Mucosa of rectum (tissue), 2 donors: Measurements from ENCODE around the gene STK24.
A peak's percentile ranks its signal among the peaks of the same experiment; 100 is the strongest.
"Not testable (repeated sequence)": the region's sequence is repeated elsewhere in the genome, so short reads cannot be mapped to it uniquely, and the experiment has no call there.

Experiments
- H3K27ac ChIP-seq, 2 donors: one replicate each; pipeline ENCODE4 v1.7.0; 2013; ENCODE audit warnings: inconsistent platforms in 2 of 2, low read depth in 2 of 2, low read length in 2 of 2
- H3K27me3 ChIP-seq, 2 donors: one replicate each; pipeline ENCODE4 v1.7.0; 2013; ENCODE audit warnings: low read length in 2 of 2; ENCODE audit not compliant: control insufficient read depth in 2 of 2, insufficient read depth in 2 of 2
- H3K36me3 ChIP-seq, 2 donors: one replicate each; pipeline ENCODE4 v1.7.0; 2013; ENCODE audit warnings: low read length in 2 of 2; ENCODE audit not compliant: control insufficient read depth in 2 of 2, insufficient read depth in 2 of 2
- H3K4me1 ChIP-seq, 2 donors: one replicate each; pipeline ENCODE4 v1.7.0; 2013; ENCODE audit warnings: low read length in 2 of 2, mild to moderate bottlenecking in 1 of 2; ENCODE audit not compliant: control insufficient read depth in 2 of 2, insufficient read depth in 2 of 2
- H3K4me3 ChIP-seq, 2 donors: one replicate each; pipeline ENCODE4 v1.7.0; 2013; ENCODE audit warnings: low read length in 2 of 2
- H3K9ac ChIP-seq, 2 donors: one replicate each; pipeline ENCODE4 v1.7.0; 2013; ENCODE audit warnings: low read length in 2 of 2, low read depth in 1 of 2, mild to moderate bottlenecking in 1 of 2
- H3K9me3 ChIP-seq, 2 donors: one replicate each; pipeline ENCODE4 v1.7.0; 2013; ENCODE audit warnings: low read length in 2 of 2; ENCODE audit not compliant: control insufficient read depth in 2 of 2
- donor health status: healthy.
- donor health status: Normal muscosa, but diverticular disease.

STK24 gene

GRCh38 chr13:98420554-98421175 is 156.2 kb downstream of the STK24 start:
- Histone ChIP-seq H3K4me1 (peaks cover 0 to 12% of the 10 kb centered on the region in 2 donors), H3K27me3 (no peaks in the 10 kb centered on the region), H3K27ac (no peak overlapping the region)

DNA sequence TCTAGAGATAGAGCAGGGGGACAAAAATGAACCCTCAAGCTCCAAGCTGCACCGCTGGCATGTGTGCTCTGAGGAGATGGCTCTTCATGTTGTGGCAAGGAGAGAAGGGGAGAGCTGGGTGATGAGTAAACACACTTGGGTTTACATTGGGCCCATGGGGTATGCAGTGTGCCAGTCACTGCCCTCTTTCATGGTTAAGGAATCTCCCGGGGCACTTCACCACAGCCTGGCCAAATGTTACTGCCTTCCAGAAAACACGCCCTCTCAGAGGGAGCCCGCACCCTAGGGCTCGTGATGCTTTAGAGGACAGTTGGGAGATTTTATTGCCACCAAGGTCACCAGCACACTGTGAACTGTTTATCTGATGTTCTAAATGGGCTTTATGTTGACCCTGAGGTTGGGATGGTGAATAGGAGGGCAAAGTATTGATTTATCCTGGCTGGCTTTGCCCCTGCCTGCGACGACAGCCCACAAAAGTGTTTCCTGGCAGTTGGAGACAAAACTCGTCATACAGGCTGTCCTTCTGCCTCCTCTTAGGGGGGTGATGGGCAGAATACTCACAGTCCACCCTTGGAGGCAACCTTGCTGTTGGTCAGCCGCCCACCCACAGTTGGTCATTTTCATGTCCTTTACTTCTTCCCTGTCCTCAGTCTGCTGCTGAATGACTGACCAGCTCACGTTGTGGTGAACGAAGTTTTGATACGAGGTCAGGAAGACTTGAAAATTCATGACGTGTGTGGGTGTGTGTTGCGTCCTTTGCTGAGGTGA is 156.9 kb downstream of the STK24 start:
- Histone ChIP-seq H3K4me1 (peaks cover 0 to 16% of the 10 kb centered on the region in 2 donors), H3K9ac (no peak overlapping the region), H3K36me3 (peaks cover 0 to 6% of the 10 kb centered on the region in 2 donors)

More at GRCh38 chr13:98420554-98421175, 156.2 kb downstream of the STK24 start:
- Histone ChIP-seq H3K36me3 (peaks cover 0 to 6% of the 10 kb centered on the region in 2 donors), H3K4me3 (no peak overlapping the region), H3K9me3 (no peaks in the 10 kb centered on the region), H3K9ac (no peak overlapping the region)

DNA sequence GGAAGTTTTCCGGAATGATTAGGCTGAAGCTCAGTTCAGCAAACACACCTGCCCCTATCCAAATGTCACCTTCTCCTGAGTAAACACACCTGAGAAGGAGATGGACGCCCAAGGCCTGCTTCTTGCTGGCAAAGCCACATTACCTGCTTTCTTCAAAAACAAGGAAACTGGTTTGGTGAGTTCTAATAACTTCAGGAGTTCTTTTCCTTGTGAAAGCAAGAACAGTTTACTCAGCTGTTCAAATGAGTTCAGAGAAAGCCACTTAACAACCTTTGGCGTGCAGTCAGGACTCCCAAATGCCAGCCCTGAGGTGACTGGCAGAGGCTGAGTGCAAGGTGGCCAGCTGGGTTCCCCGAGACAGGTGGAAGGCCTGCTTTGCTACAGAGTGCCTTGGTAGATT is 160.5 kb downstream of the STK24 start:
- Histone ChIP-seq H3K36me3 (no peaks in the 10 kb centered on the region), H3K4me3 (no peak overlapping the region), H3K9ac (no peak overlapping the region), H3K27ac (peak overlapping the region; percentile 45 to 65), H3K27me3 (no peaks in the 10 kb centered on the region), H3K9me3 (no peaks in the 10 kb centered on the region), H3K4me1 (peaks cover 0 to 16% of the 10 kb centered on the region in 2 donors)

More for the DNA sequence above, 156.9 kb downstream of the STK24 start:
- Histone ChIP-seq H3K4me3 (no peak overlapping the region), H3K9me3 (no peaks in the 10 kb centered on the region), H3K27ac (no peak overlapping the region), H3K27me3 (no peaks in the 10 kb centered on the region)

- H3K9me3 ChIP-seq, result no peaks in the 10 kb centered on the region
- H3K27me3 ChIP-seq, result no peaks in the 10 kb centered on the region
- no peak overlapping the region for H3K9ac ChIP-seq
- peak overlapping the region in 1 of 2 donors; percentile 10 for H3K27ac ChIP-seq
- peaks cover 0 to 16% of the 10 kb centered on the region in 2 donors for H3K4me1 ChIP-seq
- no peaks in the 10 kb centered on the region for H3K36me3 ChIP-seq
- no peak overlapping the region for H3K4me3 ChIP-seq
Measured at GRCh38 chr13:98415326-98416070, 161.4 kb downstream of the STK24 start.

DNA sequence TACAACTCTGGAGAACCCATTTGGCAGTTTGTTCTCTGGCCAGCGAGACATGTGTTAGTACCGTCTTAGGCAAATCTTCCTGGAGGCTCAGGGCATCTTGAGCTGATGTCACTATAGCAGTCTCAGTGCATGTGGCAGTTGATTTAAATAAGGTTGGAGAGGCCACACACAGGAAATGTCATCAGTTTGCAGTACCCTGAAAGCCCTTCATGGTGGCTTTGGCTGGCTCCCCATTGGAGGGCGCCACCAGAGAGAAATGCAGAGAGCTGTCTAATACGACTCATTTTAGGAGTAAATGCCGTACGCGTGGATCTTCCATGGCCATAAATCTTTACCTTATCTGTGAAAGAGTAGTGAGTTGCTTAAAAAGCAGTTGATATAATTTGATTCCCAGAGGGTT is 163.1 kb downstream of the STK24 start:
- Histone ChIP-seq H3K27me3 (no peaks in the 10 kb centered on the region), H3K36me3 (no peaks in the 10 kb centered on the region), H3K4me3 (no peak overlapping the region), H3K9me3 (no peaks in the 10 kb centered on the region), H3K4me1 (peaks cover 0 to 16% of the 10 kb centered on the region in 2 donors), H3K27ac (no peak overlapping the region), H3K9ac (no peak overlapping the region)

GRCh38 chr13:98413278-98413677 is 163.6 kb downstream of the STK24 start:
- H3K4me1 ChIP-seq, result peaks cover 0 to 16% of the 10 kb centered on the region in 2 donors
- not testable (repeated sequence) for H3K4me3 ChIP-seq, H3K36me3 ChIP-seq, H3K9ac ChIP-seq, H3K9me3 ChIP-seq, H3K27ac ChIP-seq, H3K27me3 ChIP-seq

DNA sequence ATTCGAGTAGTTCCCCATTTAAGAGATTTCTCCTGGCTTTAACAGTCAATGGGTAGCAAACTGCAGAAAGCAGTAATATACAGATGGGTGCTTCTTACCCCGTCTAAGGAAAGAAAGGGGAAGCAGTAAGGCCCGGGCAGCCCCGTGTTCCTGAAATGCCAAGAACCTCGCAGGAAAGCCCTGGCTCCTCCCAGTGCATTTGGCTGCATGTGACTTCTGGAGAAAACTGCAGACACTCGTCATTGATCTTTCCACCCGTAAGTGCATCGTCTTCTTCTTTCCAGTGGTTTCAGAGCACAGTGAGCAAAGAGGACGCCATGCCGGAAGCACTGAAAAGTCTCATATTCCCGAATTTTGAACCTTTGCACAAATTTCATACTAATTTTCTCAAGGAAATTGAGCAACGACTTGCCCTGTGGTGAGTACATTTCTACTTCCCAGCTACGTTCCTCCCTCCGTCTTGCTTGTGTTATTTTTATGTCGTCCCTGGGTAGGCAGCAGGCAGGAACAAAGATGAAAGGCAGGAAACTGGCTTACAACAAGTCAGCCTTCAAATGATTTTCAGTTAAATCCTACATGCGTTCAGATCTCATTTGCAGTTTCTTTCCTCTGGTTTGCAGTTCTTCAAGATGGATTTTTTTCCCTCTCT is 165.2 kb downstream of the STK24 start:
- Histone ChIP-seq H3K9me3 (no peaks in the 10 kb centered on the region), H3K4me3 (no peak overlapping the region), H3K4me1 (peaks cover 0 to 12% of the 10 kb centered on the region in 2 donors), H3K27ac (no peak overlapping the region), H3K9ac (no peak overlapping the region), H3K27me3 (no peaks in the 10 kb centered on the region), H3K36me3 (no peaks in the 10 kb centered on the region)

- no peaks in the 10 kb centered on the region for H3K9me3 ChIP-seq
- H3K36me3 ChIP-seq, result no peaks in the 10 kb centered on the region
- no peak overlapping the region for H3K4me3 ChIP-seq
- H3K27me3 ChIP-seq, result no peaks in the 10 kb centered on the region
- H3K27ac ChIP-seq, result no peak overlapping the region
- peaks cover under 1 to 8% of the 10 kb centered on the region in 2 donors for H3K4me1 ChIP-seq
- H3K9ac ChIP-seq, result no peak overlapping the region
Measured at GRCh38 chr13:98411013-98411412, 165.9 kb downstream of the STK24 start.

DNA sequence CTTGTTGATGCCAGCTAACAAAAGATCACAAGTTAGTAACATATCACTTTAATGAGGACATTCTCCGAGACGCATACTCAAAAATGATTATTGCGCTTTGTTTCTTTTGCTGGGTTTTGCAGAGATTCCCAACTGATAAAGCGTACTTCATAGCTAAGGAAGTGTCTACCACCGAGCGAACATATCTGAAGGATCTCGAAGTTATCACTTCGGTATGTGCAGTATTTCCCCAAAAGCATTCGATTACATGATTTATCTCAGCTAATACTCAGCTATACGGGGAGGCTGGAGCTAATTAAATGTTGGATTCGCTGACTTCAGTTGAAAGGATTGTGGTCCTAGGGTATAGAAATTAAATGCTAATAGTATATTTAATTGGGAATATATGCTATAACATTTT is 166.3 kb downstream of the STK24 start:
- Histone ChIP-seq H3K27ac (no peak overlapping the region), H3K9me3 (no peaks in the 10 kb centered on the region), H3K36me3 (no peaks in the 10 kb centered on the region), H3K27me3 (no peaks in the 10 kb centered on the region), H3K9ac (no peak overlapping the region), H3K4me1 (peaks cover 4 to 8% of the 10 kb centered on the region in 2 donors), H3K4me3 (no peak overlapping the region)
